BE2C (cell line): ENCODE measurements around the gene XKRX.

Experiments
- DNase-seq: peaks from one replicate; pipeline ENCODE4 v3.0.0-alpha.2; 2020
- H3K27me3 ChIP-seq: fragments of 250-450 bp; sonication (Bioruptor Pico); 2 replicates; pipeline ENCODE4 v1.5.1; 2020; ENCODE audit warnings: mild to moderate bottlenecking
- H3K36me3 ChIP-seq: fragments of 250-450 bp; sonication (Bioruptor Pico); 2 replicates; pipeline ENCODE4 v1.5.1; 2020; ENCODE audit warnings: mild to moderate bottlenecking
- H3K4me1 ChIP-seq: fragments of 250-450 bp; sonication (Bioruptor Pico); 2 replicates; pipeline ENCODE4 v1.5.1; 2020
- H3K4me3 ChIP-seq: 2 replicates; pipeline ENCODE4 v1.5.1; 2011; ENCODE audit warnings: low read depth, low read length
- H3K9me3 ChIP-seq: fragments of 250-450 bp; sonication (Bioruptor Pico); 2 replicates; pipeline ENCODE4 v1.5.1; 2020
- TF ChIP-seq, protein P1 (sequence below): IDR thresholded peaks from 2 replicates; pipeline ENCODE4 v1.5.1; 2012; ENCODE audit warnings: mild to moderate bottlenecking, low read depth, low read length

The XKRX gene

GRCh38 chrX:100880368-100880767, 48.3 kb downstream of the XKRX start:
- no peaks in the 10 kb centered on the region for H3K4me1 ChIP-seq

DNA sequence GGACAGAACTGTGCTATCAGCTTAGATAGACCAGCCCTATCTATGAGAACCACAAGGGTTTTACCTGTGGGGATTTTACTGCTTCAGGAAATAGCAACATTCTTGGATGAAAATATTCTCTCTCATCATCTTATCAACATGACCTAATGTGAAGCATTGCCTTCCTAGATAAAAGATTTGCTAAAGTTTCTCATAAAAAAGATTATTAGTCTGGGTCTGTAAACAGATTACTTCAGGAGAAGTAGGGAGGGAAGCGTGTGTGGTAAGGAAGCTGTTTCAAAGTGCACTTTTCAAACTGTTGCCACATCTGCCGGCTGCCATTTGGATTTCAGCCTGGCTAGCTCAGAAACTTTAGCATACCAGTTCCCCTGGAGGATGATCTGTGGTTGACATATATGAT, 54.4 kb downstream of the XKRX start, which contains the start of gene NOX1:
Gene NOX1 (minus strand): TSS at position 35 of the 400 bp plus-strand sequence. CDS start 220 bp downstream, outside the sequence.
- no peak within 1 kb of the TSS for H3K4me3 ChIP-seq
- TF ChIP-seq, protein P1, sequence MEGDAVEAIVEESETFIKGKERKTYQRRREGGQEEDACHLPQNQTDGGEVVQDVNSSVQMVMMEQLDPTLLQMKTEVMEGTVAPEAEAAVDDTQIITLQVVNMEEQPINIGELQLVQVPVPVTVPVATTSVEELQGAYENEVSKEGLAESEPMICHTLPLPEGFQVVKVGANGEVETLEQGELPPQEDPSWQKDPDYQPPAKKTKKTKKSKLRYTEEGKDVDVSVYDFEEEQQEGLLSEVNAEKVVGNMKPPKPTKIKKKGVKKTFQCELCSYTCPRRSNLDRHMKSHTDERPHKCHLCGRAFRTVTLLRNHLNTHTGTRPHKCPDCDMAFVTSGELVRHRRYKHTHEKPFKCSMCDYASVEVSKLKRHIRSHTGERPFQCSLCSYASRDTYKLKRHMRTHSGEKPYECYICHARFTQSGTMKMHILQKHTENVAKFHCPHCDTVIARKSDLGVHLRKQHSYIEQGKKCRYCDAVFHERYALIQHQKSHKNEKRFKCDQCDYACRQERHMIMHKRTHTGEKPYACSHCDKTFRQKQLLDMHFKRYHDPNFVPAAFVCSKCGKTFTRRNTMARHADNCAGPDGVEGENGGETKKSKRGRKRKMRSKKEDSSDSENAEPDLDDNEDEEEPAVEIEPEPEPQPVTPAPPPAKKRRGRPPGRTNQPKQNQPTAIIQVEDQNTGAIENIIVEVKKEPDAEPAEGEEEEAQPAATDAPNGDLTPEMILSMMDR: no peak
- H3K9me3 ChIP-seq: no peaks in the 10 kb centered on the region
- H3K27me3 ChIP-seq: no peaks in the 10 kb centered on the region
- no peaks in the 10 kb centered on the region for H3K36me3 ChIP-seq
- no peaks in the 10 kb centered on the region for H3K4me1 ChIP-seq
- DNase-seq: no peak

More at GRCh38 chrX:100880368-100880767, 48.3 kb downstream of the XKRX start:
- Histone ChIP-seq H3K27me3 (no peaks in the 10 kb centered on the region), H3K4me3 (no peak overlapping the region), H3K9me3 (no peaks in the 10 kb centered on the region), H3K36me3 (no peaks in the 10 kb centered on the region)
- TF ChIP-seq, protein P1: no peak
- no peak for DNase-seq

- H3K4me3 ChIP-seq: no peak overlapping the region
- no peaks in the 10 kb centered on the region for H3K36me3 ChIP-seq
- no peaks in the 10 kb centered on the region for H3K9me3 ChIP-seq
- no peak for DNase-seq
- TF ChIP-seq, protein P1: no peak
- no peaks in the 10 kb centered on the region for H3K4me1 ChIP-seq
- no peaks in the 10 kb centered on the region for H3K27me3 ChIP-seq
These were observed 56.8 kb downstream of the XKRX start for GRCh38 chrX:100871594-100872560.

GRCh38 chrX:100870527-100870926, 58.2 kb downstream of the XKRX start:
- TF ChIP-seq, protein P1: no peak
- DNase-seq: no peak

GRCh38 chrX:100868273-100868672, 60.4 kb downstream of the XKRX start:
- TF ChIP-seq, protein P1: no peak
- H3K27me3 ChIP-seq: no peaks in the 10 kb centered on the region
- no peak for DNase-seq
- no peaks in the 10 kb centered on the region for H3K9me3 ChIP-seq
- H3K36me3 ChIP-seq: no peaks in the 10 kb centered on the region
- no peak overlapping the region for H3K4me3 ChIP-seq
- no peaks in the 10 kb centered on the region for H3K4me1 ChIP-seq

More at GRCh38 chrX:100870527-100870926, 58.2 kb downstream of the XKRX start:
- no peaks in the 10 kb centered on the region for H3K27me3 ChIP-seq
- H3K4me3 ChIP-seq: no peak overlapping the region
- no peaks in the 10 kb centered on the region for H3K36me3 ChIP-seq
- no peaks in the 10 kb centered on the region for H3K4me1 ChIP-seq
- no peaks in the 10 kb centered on the region for H3K9me3 ChIP-seq
